Panc1 (cell line): Measurements from ENCODE around the gene FANK1. TPM values are rescaled to one million over a fixed set of nuclear protein-coding genes. Genes with fewer than 3 reads are reported as not detected.

Source experiments
- ATAC-seq: fragments of 200-7000 bp; cut with Tn5 transposase; 2 replicates; pipeline ENCODE4 v1.9.1; 2020; ENCODE audit warnings: mild to moderate bottlenecking, moderate library complexity
- BruUV-seq: library from RNA; stranded (reverse); fragments of 400-500 nt; replicated peaks from 2 replicates; lab custom pipeline; 2021; lab: Mats Ljungman, UMichigan
- CTCF ChIA-PET: fragments of 300-600 bp; sonication (Branson Sonifier 250); formaldehyde crosslinking; loops from one replicate; lab custom pipeline; 2022; ENCODE audit warnings: antibody characterized with exemption; lab: Charles Lee
- POLR2A ChIA-PET: fragments of 300-600 bp; sonication (Branson Sonifier 250); formaldehyde crosslinking; loops from one replicate; lab custom pipeline; 2022; ENCODE audit warnings: antibody characterized with exemption; lab: Charles Lee
- DNase-seq: peaks from one replicate; pipeline ENCODE4 v3.0.0-alpha.2; 2010; ENCODE audit warnings: low read depth, low spot score
- H3K27ac ChIP-seq: 2 replicates; pipeline ENCODE4 v1.5.1; 2011; ENCODE audit warnings: mild to moderate bottlenecking, low read length, inconsistent platforms
- H3K27me3 ChIP-seq: fragments of 200-500 bp; sonication (Bioruptor generic); 2 replicates; pipeline ENCODE4 v1.6.0; 2014; ENCODE audit warnings: low read length, inconsistent platforms; ENCODE audit not compliant: control insufficient read depth, insufficient read depth
- H3K36me3 ChIP-seq: fragments of 200-500 bp; sonication (Bioruptor generic); 2 replicates; pipeline ENCODE4 v1.5.1; 2014; ENCODE audit warnings: inconsistent platforms, mild to moderate bottlenecking, low read length, moderate library complexity; ENCODE audit not compliant: control insufficient read depth, insufficient read depth
- H3K4me1 ChIP-seq: 2 replicates; pipeline ENCODE4 v1.5.1; 2011; ENCODE audit warnings: inconsistent platforms, mild to moderate bottlenecking, low read length, moderate library complexity; ENCODE audit not compliant: control insufficient read depth, insufficient read depth
- H3K4me3 ChIP-seq, 2 experiments: 2 replicates each; pipeline ENCODE4 v1.5.1; 2011 to 2012; ENCODE audit warnings: low read depth in 2 of 2, low read length in 2 of 2, mild to moderate bottlenecking in 2 of 2, inconsistent platforms in 1 of 2, moderate library complexity in 1 of 2
- H3K9me3 ChIP-seq: fragments of 200-500 bp; sonication (Bioruptor generic); 2 replicates; pipeline ENCODE4 v1.5.1; 2014; ENCODE audit warnings: low read depth, mild to moderate bottlenecking, inconsistent platforms, low read length, moderate library complexity; ENCODE audit not compliant: control insufficient read depth, insufficient read depth
- POLR2AphosphoS5 ChIP-seq: IDR thresholded peaks from 2 replicates; pipeline ENCODE4 v1.6.1; 2012; ENCODE audit warnings: mild to moderate bottlenecking, low read depth, low read length, moderate library complexity
- SIN3A ChIP-seq: IDR thresholded peaks from 2 replicates; pipeline ENCODE4 v1.6.1; 2012; ENCODE audit warnings: low read depth, mild to moderate bottlenecking, low read length, moderate library complexity, borderline replicate concordance; ENCODE audit not compliant: insufficient read depth
- TCF7L2 ChIP-seq: IDR thresholded peaks from 2 replicates; pipeline ENCODE4 v1.6.1; 2011; ENCODE audit warnings: mild to moderate bottlenecking, low read depth, low read length, inconsistent platforms
- in situ Hi-C: cut with HindIII; loops from 2 replicates; pipeline ENCODE4 v1.10.0; 2016; ENCODE audit warnings: low sequenced_read_pairs, low pct_unique_long_range_greater_than_20kb
- intact Hi-C: fragments of 100-400 bp; cut with micrococcal nuclease; formaldehyde crosslinking; loops from one replicate; pipeline ENCODE4 v1.10.0; 2022; ENCODE audit not compliant: unreplicated experiment
- total RNA-seq: library from RNA; stranded (reverse); gene quantifications from one replicate; pipeline ENCODE4 v1.2.1, GENCODE V29; 2021; ENCODE audit not compliant: unreplicated experiment
- TF ChIP-seq, protein P1 (sequence below), 2 experiments: IDR thresholded peaks; 2 replicates each; pipeline ENCODE4 v1.6.1; 2011 to 2012; ENCODE audit warnings: low read depth in 2 of 2, control low read depth in 1 of 2, low read length in 1 of 2, mild to moderate bottlenecking in 1 of 2, moderate library complexity in 1 of 2; ENCODE audit not compliant: insufficient read depth in 1 of 2
- TF ChIP-seq, protein P2 (sequence below): fragments of 450-650 bp; IDR thresholded peaks from 2 replicates; pipeline ENCODE4 v1.5.1; 2017; ENCODE audit warnings: mild to moderate bottlenecking

FANK1 gene
- total RNA-seq, 1 experiment from 2014 or later: 19.1 TPM

- no peak for ATAC-seq
- TF ChIP-seq, protein P1, sequence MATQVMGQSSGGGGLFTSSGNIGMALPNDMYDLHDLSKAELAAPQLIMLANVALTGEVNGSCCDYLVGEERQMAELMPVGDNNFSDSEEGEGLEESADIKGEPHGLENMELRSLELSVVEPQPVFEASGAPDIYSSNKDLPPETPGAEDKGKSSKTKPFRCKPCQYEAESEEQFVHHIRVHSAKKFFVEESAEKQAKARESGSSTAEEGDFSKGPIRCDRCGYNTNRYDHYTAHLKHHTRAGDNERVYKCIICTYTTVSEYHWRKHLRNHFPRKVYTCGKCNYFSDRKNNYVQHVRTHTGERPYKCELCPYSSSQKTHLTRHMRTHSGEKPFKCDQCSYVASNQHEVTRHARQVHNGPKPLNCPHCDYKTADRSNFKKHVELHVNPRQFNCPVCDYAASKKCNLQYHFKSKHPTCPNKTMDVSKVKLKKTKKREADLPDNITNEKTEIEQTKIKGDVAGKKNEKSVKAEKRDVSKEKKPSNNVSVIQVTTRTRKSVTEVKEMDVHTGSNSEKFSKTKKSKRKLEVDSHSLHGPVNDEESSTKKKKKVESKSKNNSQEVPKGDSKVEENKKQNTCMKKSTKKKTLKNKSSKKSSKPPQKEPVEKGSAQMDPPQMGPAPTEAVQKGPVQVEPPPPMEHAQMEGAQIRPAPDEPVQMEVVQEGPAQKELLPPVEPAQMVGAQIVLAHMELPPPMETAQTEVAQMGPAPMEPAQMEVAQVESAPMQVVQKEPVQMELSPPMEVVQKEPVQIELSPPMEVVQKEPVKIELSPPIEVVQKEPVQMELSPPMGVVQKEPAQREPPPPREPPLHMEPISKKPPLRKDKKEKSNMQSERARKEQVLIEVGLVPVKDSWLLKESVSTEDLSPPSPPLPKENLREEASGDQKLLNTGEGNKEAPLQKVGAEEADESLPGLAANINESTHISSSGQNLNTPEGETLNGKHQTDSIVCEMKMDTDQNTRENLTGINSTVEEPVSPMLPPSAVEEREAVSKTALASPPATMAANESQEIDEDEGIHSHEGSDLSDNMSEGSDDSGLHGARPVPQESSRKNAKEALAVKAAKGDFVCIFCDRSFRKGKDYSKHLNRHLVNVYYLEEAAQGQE (IDR thresholded peaks at IDR 0.05; ENCODE audit: insufficient read depth in 1 of 2, low read depth in 2 of 2, low read length in 1 of 2): no peak
- TF ChIP-seq POLR2AphosphoS5 (no peak), TCF7L2 (no peak), SIN3A (no peak)
- TF ChIP-seq, protein P2, sequence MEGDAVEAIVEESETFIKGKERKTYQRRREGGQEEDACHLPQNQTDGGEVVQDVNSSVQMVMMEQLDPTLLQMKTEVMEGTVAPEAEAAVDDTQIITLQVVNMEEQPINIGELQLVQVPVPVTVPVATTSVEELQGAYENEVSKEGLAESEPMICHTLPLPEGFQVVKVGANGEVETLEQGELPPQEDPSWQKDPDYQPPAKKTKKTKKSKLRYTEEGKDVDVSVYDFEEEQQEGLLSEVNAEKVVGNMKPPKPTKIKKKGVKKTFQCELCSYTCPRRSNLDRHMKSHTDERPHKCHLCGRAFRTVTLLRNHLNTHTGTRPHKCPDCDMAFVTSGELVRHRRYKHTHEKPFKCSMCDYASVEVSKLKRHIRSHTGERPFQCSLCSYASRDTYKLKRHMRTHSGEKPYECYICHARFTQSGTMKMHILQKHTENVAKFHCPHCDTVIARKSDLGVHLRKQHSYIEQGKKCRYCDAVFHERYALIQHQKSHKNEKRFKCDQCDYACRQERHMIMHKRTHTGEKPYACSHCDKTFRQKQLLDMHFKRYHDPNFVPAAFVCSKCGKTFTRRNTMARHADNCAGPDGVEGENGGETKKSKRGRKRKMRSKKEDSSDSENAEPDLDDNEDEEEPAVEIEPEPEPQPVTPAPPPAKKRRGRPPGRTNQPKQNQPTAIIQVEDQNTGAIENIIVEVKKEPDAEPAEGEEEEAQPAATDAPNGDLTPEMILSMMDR: no peak
- Histone ChIP-seq H3K4me3 (no peak overlapping the region), H3K9me3 (no peaks in the 10 kb centered on the region), H3K4me1 (no peaks in the 10 kb centered on the region), H3K36me3 (no peaks in the 10 kb centered on the region), H3K27ac (no peak overlapping the region), H3K27me3 (no peaks in the 10 kb centered on the region)
- BruUV-seq: no TSS peak
- DNase-seq: no peak
- intact Hi-C loops (no loop called here), in situ Hi-C loops (no loop called here)
- ChIA-PET CTCF (no interaction called here), POLR2A (no interaction called here)
These were observed 103.3 kb downstream of the FANK1 start for GRCh38 chr10:125999694-126000093.

DNA sequence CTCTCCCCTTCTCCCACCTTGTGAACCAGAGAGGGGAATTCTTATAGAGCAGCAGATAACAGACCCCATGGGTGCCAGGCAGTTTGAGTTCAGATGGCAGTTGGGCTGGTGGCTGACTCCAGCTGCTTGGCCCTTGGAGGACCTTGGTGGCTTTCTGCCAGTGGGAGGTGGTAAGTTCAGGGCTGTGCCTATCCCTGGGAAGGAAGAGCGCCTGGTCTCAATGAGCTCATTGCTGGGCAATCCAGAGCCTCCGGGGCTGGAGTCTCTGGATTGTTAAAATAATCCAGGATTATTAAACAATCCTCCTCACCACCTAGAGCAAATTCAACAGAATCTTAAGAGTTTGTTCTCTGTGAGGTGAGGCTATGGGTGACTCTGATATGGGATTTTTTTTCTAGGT lies 105.2 kb downstream of the FANK1 start:
- CTCF ChIA-PET: no interaction called here
- no TSS peak for BruUV-seq
- no peak overlapping the region for H3K4me3 ChIP-seq
- ATAC-seq: peak; percentile 51
- intact Hi-C loops (no loop called here), in situ Hi-C loops (no loop called here)
- H3K27ac ChIP-seq: no peak overlapping the region
- POLR2A ChIA-PET: interaction anchor here (0.7 kb wide), 2 partner anchors 277 to 463 kb away, joined by 3 read pairs; no protein-coding TSS in a partner anchor
- no peaks in the 10 kb centered on the region for H3K9me3 ChIP-seq
- TF ChIP-seq POLR2AphosphoS5: no peak
- TF ChIP-seq, protein P1 (IDR thresholded peaks at IDR 0.05; ENCODE audit: insufficient read depth in 1 of 2, low read depth in 2 of 2, low read length in 1 of 2): no peak
- no peak for TF ChIP-seq SIN3A
- TF ChIP-seq TCF7L2: no peak
- TF ChIP-seq, protein P2: no peak
- H3K4me1 ChIP-seq: no peaks in the 10 kb centered on the region
- H3K27me3 ChIP-seq: no peaks in the 10 kb centered on the region
- no peaks in the 10 kb centered on the region for H3K36me3 ChIP-seq
- no peak for DNase-seq
